Ascending aorta (tissue), 2 donors: ENCODE data around the gene FAM219A. TPM values are rescaled to one million over a fixed set of nuclear protein-coding genes. Genes with fewer than 3 reads are reported as not detected.

Experiments used
- DNase-seq, 2 donors: peaks; one replicate each; pipeline ENCODE4 v3.0.0-alpha.2; 2019; ENCODE audit warnings: low spot score in 2 of 2
- H3K27ac ChIP-seq, 2 donors: fragments of 200-600 bp; sonication (generic); one replicate each; pipeline ENCODE4 v1.5.1; 2016 to 2017; ENCODE audit warnings: mild to moderate bottlenecking in 1 of 2
- H3K27me3 ChIP-seq: fragments of 200-600 bp; sonication (generic); one replicate; pipeline ENCODE4 v1.5.1; 2017
- H3K36me3 ChIP-seq, 2 donors: fragments of 200-600 bp; sonication (generic); one replicate each; pipeline ENCODE4 v1.5.1; 2016
- H3K4me1 ChIP-seq, 2 donors: fragments of 200-600 bp; sonication (generic); one replicate each; pipeline ENCODE4 v1.5.1; 2016 to 2017; ENCODE audit warnings: mild to moderate bottlenecking in 1 of 2
- H3K4me3 ChIP-seq, 2 donors: fragments of 200-600 bp; sonication (generic); one replicate each; pipeline ENCODE4 v1.5.1; 2016 to 2017; ENCODE audit warnings: mild to moderate bottlenecking in 1 of 2
- H3K9me3 ChIP-seq, 2 donors: fragments of 200-600 bp; sonication (generic); one replicate each; pipeline ENCODE4 v1.5.1; 2016
- intact Hi-C: fragments of 100-400 bp; cut with DNase I; formaldehyde crosslinking; loops from one replicate; pipeline ENCODE4 v1.15.1; 2023
- total RNA-seq: library from RNA; depleted of rRNA; stranded (reverse); fragments of >200 nt; gene quantifications from one replicate; pipeline ENCODE4 v1.1.0, GENCODE V29; 2016
- TF ChIP-seq, protein P1 (sequence below), 3 experiments: fragments of 200-600 bp in 2 of 3; fragments of 450-650 bp in 1 of 3; sonication (generic) in 2 of 3; IDR thresholded peaks; one replicate each; pipeline ENCODE4 v1.5.1; 2016 to 2019; ENCODE audit warnings: antibody characterized with exemption in 3 of 3, mild to moderate bottlenecking in 1 of 3, moderate library complexity in 1 of 3

Gene FAM219A
- total RNA-seq, 1 donor from 2014 or later, result 26.8 TPM

DNA sequence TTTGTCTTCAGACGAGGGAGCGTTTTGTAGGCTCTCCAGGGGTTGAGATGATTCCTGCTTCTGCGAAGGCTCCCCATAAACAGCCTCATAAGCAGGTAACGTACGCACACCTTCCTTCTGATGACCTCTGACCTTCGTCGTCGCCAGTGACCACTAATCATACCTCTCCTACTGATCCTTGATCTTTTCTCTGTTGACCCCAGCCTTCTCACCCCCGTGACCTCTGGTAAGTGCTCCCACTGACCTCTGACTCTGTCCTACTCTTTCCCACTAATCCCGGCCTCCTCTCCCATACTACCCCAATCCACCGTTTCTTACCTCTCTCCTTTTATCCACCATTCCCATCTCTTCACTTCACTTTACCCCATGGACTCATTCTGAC, 580 bp upstream of the FAM219A start:
- no peaks in the 10 kb centered on the region for H3K36me3 ChIP-seq
- H3K4me3 ChIP-seq, result peak overlapping the region; percentile 79 to 94
- H3K9me3 ChIP-seq, result no peaks in the 10 kb centered on the region
- H3K27me3 ChIP-seq, result no peaks in the 10 kb centered on the region
- intact Hi-C loops, result loop anchor here (1.0 to 5.0 kb wide), 9 partner anchors 64 to 1943 kb away; partner anchors contain the start of genes DCAF12, ENHO, KIF24 and MYORG
- DNase-seq, result no peak
- TF ChIP-seq, protein P1, sequence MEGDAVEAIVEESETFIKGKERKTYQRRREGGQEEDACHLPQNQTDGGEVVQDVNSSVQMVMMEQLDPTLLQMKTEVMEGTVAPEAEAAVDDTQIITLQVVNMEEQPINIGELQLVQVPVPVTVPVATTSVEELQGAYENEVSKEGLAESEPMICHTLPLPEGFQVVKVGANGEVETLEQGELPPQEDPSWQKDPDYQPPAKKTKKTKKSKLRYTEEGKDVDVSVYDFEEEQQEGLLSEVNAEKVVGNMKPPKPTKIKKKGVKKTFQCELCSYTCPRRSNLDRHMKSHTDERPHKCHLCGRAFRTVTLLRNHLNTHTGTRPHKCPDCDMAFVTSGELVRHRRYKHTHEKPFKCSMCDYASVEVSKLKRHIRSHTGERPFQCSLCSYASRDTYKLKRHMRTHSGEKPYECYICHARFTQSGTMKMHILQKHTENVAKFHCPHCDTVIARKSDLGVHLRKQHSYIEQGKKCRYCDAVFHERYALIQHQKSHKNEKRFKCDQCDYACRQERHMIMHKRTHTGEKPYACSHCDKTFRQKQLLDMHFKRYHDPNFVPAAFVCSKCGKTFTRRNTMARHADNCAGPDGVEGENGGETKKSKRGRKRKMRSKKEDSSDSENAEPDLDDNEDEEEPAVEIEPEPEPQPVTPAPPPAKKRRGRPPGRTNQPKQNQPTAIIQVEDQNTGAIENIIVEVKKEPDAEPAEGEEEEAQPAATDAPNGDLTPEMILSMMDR (IDR thresholded peaks at IDR 0.05), result no peak
- peaks cover 0 to 28% of the 10 kb centered on the region in 2 donors for H3K4me1 ChIP-seq
- H3K27ac ChIP-seq, result no peak overlapping the region

GRCh38 chr9:34457266-34458012, 931 bp downstream of the FAM219A start:
- H3K27ac ChIP-seq, result peak overlapping the region; percentile 76 to 88
- no peaks in the 10 kb centered on the region for H3K36me3 ChIP-seq
- H3K9me3 ChIP-seq, result no peaks in the 10 kb centered on the region
- TF ChIP-seq, protein P1 (IDR thresholded peaks at IDR 0.05), result no peak
- no peaks in the 10 kb centered on the region for H3K27me3 ChIP-seq
- intact Hi-C loops, result loop anchor here (2.0 to 5.0 kb wide), 8 partner anchors 65 to 1945 kb away; partner anchors contain the start of genes DCAF12, ENHO, MYORG and RNF38
- DNase-seq, result peak; percentile 35 to 80
- H3K4me1 ChIP-seq, result peaks cover 0 to 28% of the 10 kb centered on the region in 2 donors
- H3K4me3 ChIP-seq, result peak overlapping the region; percentile 79 to 94

GRCh38 chr9:34456746-34457145, 1.6 kb downstream of the FAM219A start:
- H3K27me3 ChIP-seq, result no peaks in the 10 kb centered on the region
- no peaks in the 10 kb centered on the region for H3K9me3 ChIP-seq
- H3K4me1 ChIP-seq, result peaks cover 0 to 28% of the 10 kb centered on the region in 2 donors
- TF ChIP-seq, protein P1 (IDR thresholded peaks at IDR 0.05), result no peak
- peak overlapping the region; percentile 76 to 88 for H3K27ac ChIP-seq
- H3K4me3 ChIP-seq, result peak overlapping the region; percentile 79 to 94
- intact Hi-C loops, result loop anchor here (5.0 kb wide), 5 partner anchors 156 to 1946 kb away; partner anchors contain the start of genes DCAF12, RNF38, RPP25L and UBAP2
- DNase-seq, result no peak
- H3K36me3 ChIP-seq, result no peaks in the 10 kb centered on the region

DNA sequence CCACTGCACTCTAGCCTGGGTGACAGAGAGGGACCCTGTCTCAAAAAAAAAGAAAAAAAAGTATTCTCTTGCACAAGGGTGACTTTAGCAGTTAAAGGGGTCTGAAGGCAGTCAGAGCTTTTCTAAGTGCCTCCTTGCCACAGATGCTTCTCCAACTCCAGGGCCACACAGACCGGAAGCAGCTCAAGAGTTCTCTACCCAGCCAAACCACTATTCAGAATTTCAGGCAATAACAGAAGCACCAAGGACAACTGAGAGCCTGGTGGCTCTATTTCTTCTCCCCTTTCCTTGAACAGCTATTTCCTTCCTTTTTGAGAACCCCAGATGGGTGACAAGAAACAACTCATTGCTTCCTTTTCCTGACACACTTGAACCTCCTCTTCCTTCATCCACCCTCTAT, 2.2 kb downstream of the FAM219A start:
- Histone ChIP-seq H3K4me1 (peaks cover 0 to 28% of the 10 kb centered on the region in 2 donors), H3K9me3 (no peaks in the 10 kb centered on the region), H3K27me3 (no peaks in the 10 kb centered on the region), H3K4me3 (no peak overlapping the region), H3K36me3 (no peaks in the 10 kb centered on the region), H3K27ac (no peak overlapping the region)
- intact Hi-C loops, result loop anchor here (5.0 kb wide), 5 partner anchors 156 to 1946 kb away; partner anchors contain the start of genes DCAF12, RNF38, RPP25L and UBAP2
- DNase-seq, result no peak
- TF ChIP-seq, protein P1 (IDR thresholded peaks at IDR 0.05), result no peak

- H3K36me3 ChIP-seq, result no peaks in the 10 kb centered on the region
- intact Hi-C loops, result loop anchor here (5.0 kb wide), 5 partner anchors 158 to 1948 kb away; partner anchors contain the start of genes DCAF12, RNF38, RPP25L and UBAP2
- no peak overlapping the region for H3K27ac ChIP-seq
- H3K4me3 ChIP-seq, result no peak overlapping the region
- no peaks in the 10 kb centered on the region for H3K27me3 ChIP-seq
- peaks cover 0 to 28% of the 10 kb centered on the region in 2 donors for H3K4me1 ChIP-seq
- no peak for DNase-seq
- no peaks in the 10 kb centered on the region for H3K9me3 ChIP-seq
- TF ChIP-seq, protein P1 (IDR thresholded peaks at IDR 0.05), result no peak
Observed at GRCh38 chr9:34454571-34455065, 3.8 kb downstream of the FAM219A start.
